K562 (cell line): Measurements from ENCODE around the gene SND1. TPM values are rescaled to one million over a fixed set of nuclear protein-coding genes. Genes with fewer than 3 reads are reported as not detected.

Experiments used
- CBX3 ChIP-seq, 2 experiments: IDR thresholded peaks; 1 replicate in 1 of 2; 2 replicates in 1 of 2; pipeline ENCODE4 v1.6.1; 2012; ENCODE audit warnings: inconsistent platforms in 2 of 2, low read length in 2 of 2, borderline replicate concordance in 1 of 2, control low read depth in 1 of 2
- CREM ChIP-seq: IDR thresholded peaks from 2 replicates; pipeline ENCODE4 v1.6.1; 2014; ENCODE audit warnings: antibody characterized with exemption, low read depth
- CXXC5 ChIP-seq: fragments of 250-450 bp; sonication (Bioruptor Pico); IDR thresholded peaks from 2 replicates; pipeline ENCODE4 v1.8.0; 2022; ENCODE audit warnings: inconsistent platforms, mild to moderate bottlenecking, moderate library complexity
- DPF2 ChIP-seq: fragments of 450-650 bp; IDR thresholded peaks from 2 replicates; pipeline ENCODE4 v1.6.1; 2016
- ILF3 ChIP-seq: fragments of 450-650 bp; IDR thresholded peaks from 2 replicates; pipeline ENCODE4 v1.6.1; 2018; ENCODE audit warnings: antibody characterized with exemption, mild to moderate bottlenecking, moderate library complexity, borderline replicate concordance
- JUND ChIP-seq, 2 experiments: IDR thresholded peaks; 2 replicates in 1 of 2; 3 replicates in 1 of 2; pipeline ENCODE4 v1.6.1; 2011; ENCODE audit warnings: borderline replicate concordance in 2 of 2, low read depth in 2 of 2, low read length in 2 of 2, improper control_type of control experiment in 1 of 2, missing biosample characterization in 1 of 2, missing genetic modification characterization in 1 of 2, missing genetic modification reagents in 1 of 2
- KLF16 ChIP-seq: IDR thresholded peaks from 2 replicates; pipeline ENCODE4 v1.6.1; 2016; ENCODE audit warnings: antibody characterized with exemption
- KLF6 ChIP-seq: fragments of 250-450 bp; sonication (Bioruptor Pico); IDR thresholded peaks from 2 replicates; pipeline ENCODE4 v1.4.0; 2020; ENCODE audit warnings: mild to moderate bottlenecking, moderate library complexity, borderline replicate concordance
- MAFF ChIP-seq: IDR thresholded peaks from 2 replicates; pipeline ENCODE4 v1.6.1; 2012; ENCODE audit warnings: low read length, improper control_type of control experiment
- NFIC ChIP-seq: fragments of 450-650 bp; IDR thresholded peaks from 2 replicates; pipeline ENCODE4 v1.6.1; 2017; ENCODE audit warnings: mild to moderate bottlenecking, inconsistent platforms
- NR2C1 ChIP-seq, 2 experiments: fragments of 450-650 bp; IDR thresholded peaks; 2 replicates each; pipeline ENCODE4 v1.6.1; 2017; ENCODE audit warnings: mild to moderate bottlenecking in 2 of 2, antibody characterized with exemption in 1 of 2, inconsistent platforms in 1 of 2, missing compliant biosample characterization in 1 of 2, missing genetic modification characterization in 1 of 2
- RBM22 ChIP-seq: fragments of 200-400 bp; formaldehyde crosslinking; IDR thresholded peaks from 2 replicates; pipeline ENCODE4 v1.6.1; 2018; ENCODE audit warnings: low read length, low read depth; ENCODE audit not compliant: poor library complexity, severe bottlenecking
- SAFB ChIP-seq: fragments of 200-400 bp; formaldehyde crosslinking; IDR thresholded peaks from 2 replicates; pipeline ENCODE4 v1.6.1; 2017; ENCODE audit warnings: low read depth, low read length, borderline replicate concordance
- SMARCA4 ChIP-seq: fragments of 450-650 bp; IDR thresholded peaks from 2 replicates; pipeline ENCODE4 v1.6.1; 2016
- TCF3 ChIP-seq: sonication (generic); formaldehyde crosslinking; IDR thresholded peaks from 2 replicates; pipeline ENCODE4 v1.4.0; 2020; ENCODE audit warnings: mild to moderate bottlenecking, missing genetic modification reagents
- ZNF766 ChIP-seq: fragments of 200-800 bp; sonication (Bioruptor generic); conservative IDR thresholded peaks from 2 replicates; pipeline ENCODE4 v1.6.1; 2016; ENCODE audit warnings: missing genetic modification characterization, missing compliant biosample characterization
- polyA plus RNA-seq, 8 experiments: library from polyadenylated mRNA; depleted of rRNA in 4 of 8; stranded (reverse) in 5 of 8; unstranded in 3 of 8; fragments of >200 nt; fragmentation: Nextera tagmentation in 2 of 8; fragmentation: Illumina TruSeq in 1 of 8; extraction: Ambion mirVana in 2 of 8; extraction: Trizol in 1 of 8; gene quantifications; 2 replicates each; pipeline versions ENCODE4 v1.2.1 to v1.2.3, GENCODE V29; 2011 to 2014; ENCODE audit warnings: inconsistent platforms in 1 of 8, missing spikeins in 1 of 8
- total RNA-seq, 7 experiments: library from RNA; depleted of rRNA in 6 of 7; stranded (reverse); fragments of >200 nt in 6 of 7; fragmentation: Illumina TruSeq in 2 of 7; extraction: Trizol in 2 of 7; gene quantifications; 2 replicates each; pipeline versions ENCODE4 v1.2.1 to v1.2.3, GENCODE V29; 2011 to 2021; ENCODE audit warnings: low replicate concordance in 1 of 7
- TF ChIP-seq, protein P1 (sequence below): fragments of 150-350 bp; IDR thresholded peaks from 2 replicates; pipeline ENCODE4 v1.6.1; 2014; ENCODE audit warnings: low read depth, mild to moderate bottlenecking, low read length, borderline replicate concordance
- TF ChIP-seq, protein P2 (sequence below): fragments of 250-450 bp; sonication (Bioruptor Pico); IDR thresholded peaks from 2 replicates; pipeline ENCODE4 v1.4.0; 2020; ENCODE audit warnings: mild to moderate bottlenecking, moderate library complexity

SND1 gene
- total and polyA plus RNA-seq, 9 of the 15 experiments (the other 6 are each of a cell fraction or from before 2014, with no cell fraction given): 46.5 to 307 (median 191) TPM

DNA sequence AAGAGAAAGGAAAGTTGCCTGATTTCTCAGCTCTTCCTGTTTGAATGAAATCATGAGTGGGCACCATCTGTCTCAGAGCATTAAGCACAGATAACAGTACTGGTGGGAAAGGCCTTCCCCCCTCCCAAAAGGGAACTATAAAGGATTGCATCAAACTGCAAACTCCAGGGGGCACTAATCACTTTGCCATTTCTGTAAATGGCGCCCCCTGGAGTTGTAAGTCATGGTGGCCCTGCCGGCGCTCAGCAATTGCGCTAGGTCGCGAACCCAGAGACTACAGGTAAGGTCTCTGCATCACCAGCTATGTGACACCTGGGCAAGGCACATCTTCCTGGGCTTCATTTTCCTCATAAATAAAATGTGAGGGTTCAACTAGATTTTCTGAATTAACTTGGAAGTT is 368.2 kb downstream of the SND1 start (continued):
- TF ChIP-seq, protein P1, sequence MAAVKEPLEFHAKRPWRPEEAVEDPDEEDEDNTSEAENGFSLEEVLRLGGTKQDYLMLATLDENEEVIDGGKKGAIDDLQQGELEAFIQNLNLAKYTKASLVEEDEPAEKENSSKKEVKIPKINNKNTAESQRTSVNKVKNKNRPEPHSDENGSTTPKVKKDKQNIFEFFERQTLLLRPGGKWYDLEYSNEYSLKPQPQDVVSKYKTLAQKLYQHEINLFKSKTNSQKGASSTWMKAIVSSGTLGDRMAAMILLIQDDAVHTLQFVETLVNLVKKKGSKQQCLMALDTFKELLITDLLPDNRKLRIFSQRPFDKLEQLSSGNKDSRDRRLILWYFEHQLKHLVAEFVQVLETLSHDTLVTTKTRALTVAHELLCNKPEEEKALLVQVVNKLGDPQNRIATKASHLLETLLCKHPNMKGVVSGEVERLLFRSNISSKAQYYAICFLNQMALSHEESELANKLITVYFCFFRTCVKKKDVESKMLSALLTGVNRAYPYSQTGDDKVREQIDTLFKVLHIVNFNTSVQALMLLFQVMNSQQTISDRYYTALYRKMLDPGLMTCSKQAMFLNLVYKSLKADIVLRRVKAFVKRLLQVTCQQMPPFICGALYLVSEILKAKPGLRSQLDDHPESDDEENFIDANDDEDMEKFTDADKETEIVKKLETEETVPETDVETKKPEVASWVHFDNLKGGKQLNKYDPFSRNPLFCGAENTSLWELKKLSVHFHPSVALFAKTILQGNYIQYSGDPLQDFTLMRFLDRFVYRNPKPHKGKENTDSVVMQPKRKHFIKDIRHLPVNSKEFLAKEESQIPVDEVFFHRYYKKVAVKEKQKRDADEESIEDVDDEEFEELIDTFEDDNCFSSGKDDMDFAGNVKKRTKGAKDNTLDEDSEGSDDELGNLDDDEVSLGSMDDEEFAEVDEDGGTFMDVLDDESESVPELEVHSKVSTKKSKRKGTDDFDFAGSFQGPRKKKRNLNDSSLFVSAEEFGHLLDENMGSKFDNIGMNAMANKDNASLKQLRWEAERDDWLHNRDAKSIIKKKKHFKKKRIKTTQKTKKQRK: no peak
- TF ChIP-seq CREM (no peak), SAFB (no peak), MAFF (no peak), NR2C1 (IDR thresholded peaks at IDR 0.05) (peak; percentile 52), NR2C1 (tag; IDR thresholded peaks at IDR 0.05) (0 out of 2 replicates have a peak, but pooled peaks have one; percentile 33), CBX3 (IDR thresholded peaks at IDR 0.05; ENCODE audit: borderline replicate concordance in 1 of 2, low read length in 2 of 2) (peak in 1 of 2 experiments; percentile 92; a peak in 2 of 3 replicates), CXXC5 (CRISPR knock-in tag) (peak; percentile 41; the same call in 1 of the 2 replicates), JUND (IDR thresholded peaks at IDR 0.05; ENCODE audit: borderline replicate concordance, low read depth, low read length) (peak; percentile 45; the same call in 1 of the 2 replicates), JUND (tag; IDR thresholded peaks at IDR 0.05; ENCODE audit: borderline replicate concordance, low read depth, low read length) (no peak; the same call in 2 of the 3 replicates), DPF2 (0 out of 2 replicates have a peak, but pooled peaks have one; percentile 43), SMARCA4 (peak; percentile 55; the same call in 1 of the 2 replicates), RBM22 (no peak), KLF6 (CRISPR knock-in tag) (no peak), ZNF766 (no peak), KLF16 (peak; percentile 33; the same call in 1 of the 2 replicates), NFIC (peak; percentile 57), TCF3 (CRISPR knock-in tag) (0 out of 2 replicates have a peak, but pooled peaks have one; percentile 10), ILF3 (0 out of 2 replicates have a peak, but pooled peaks have one; percentile 28)
- TF ChIP-seq, protein P2, sequence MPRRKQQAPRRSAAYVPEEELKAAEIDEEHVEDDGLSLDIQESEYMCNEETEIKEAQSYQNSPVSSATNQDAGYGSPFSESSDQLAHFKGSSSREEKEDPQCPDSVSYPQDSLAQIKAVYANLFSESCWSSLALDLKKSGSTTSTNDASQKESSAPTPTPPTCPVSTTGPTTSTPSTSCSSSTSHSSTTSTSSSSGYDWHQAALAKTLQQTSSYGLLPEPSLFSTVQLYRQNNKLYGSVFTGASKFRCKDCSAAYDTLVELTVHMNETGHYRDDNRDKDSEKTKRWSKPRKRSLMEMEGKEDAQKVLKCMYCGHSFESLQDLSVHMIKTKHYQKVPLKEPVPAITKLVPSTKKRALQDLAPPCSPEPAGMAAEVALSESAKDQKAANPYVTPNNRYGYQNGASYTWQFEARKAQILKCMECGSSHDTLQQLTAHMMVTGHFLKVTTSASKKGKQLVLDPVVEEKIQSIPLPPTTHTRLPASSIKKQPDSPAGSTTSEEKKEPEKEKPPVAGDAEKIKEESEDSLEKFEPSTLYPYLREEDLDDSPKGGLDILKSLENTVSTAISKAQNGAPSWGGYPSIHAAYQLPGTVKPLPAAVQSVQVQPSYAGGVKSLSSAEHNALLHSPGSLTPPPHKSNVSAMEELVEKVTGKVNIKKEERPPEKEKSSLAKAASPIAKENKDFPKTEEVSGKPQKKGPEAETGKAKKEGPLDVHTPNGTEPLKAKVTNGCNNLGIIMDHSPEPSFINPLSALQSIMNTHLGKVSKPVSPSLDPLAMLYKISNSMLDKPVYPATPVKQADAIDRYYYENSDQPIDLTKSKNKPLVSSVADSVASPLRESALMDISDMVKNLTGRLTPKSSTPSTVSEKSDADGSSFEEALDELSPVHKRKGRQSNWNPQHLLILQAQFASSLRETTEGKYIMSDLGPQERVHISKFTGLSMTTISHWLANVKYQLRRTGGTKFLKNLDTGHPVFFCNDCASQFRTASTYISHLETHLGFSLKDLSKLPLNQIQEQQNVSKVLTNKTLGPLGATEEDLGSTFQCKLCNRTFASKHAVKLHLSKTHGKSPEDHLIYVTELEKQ (CRISPR knock-in tag): no peak
